Measurements from ENCODE around the gene TIGAR. TPM values are rescaled to one million over a fixed set of nuclear protein-coding genes. Genes with fewer than 3 reads are reported as not detected.

Gene TIGAR
- total RNA-seq, 1 experiment from 2014 or later, result 11.1 TPM

DNA sequence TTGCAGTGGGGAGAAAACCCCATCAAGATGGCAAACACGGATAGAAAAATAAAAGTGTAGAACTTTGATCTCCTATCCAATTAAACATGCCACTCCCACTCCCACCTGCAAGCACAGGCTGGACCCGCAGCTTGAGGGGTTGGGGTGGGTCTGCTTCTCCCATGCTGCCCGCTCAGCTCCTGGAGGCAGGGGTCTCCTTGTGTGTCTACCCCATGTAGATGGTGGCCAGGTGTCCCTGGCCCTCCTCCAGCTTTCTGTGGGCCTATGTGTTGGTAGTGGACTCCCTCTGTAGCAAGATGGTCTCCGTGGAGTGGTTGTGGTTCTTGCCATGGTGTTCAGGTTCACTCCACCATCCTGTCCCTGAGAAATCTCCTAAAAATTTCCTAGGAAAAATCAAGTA is 82.0 kb downstream of the TIGAR start:
- DNase-seq (ENCODE audit: low read depth), result no peak
- in situ Hi-C loops (cut with HindIII; ENCODE audit: low pct_unique_long_range_greater_than_20kb, low sequenced_read_pairs), result no loop called here

Other genes with a start within 250 kb of the TIGAR start
- 0.03 TPM in 2 replicates for gene CCND2, start 47.5 kb upstream of the TIGAR start, total RNA-seq (2014; rRNA removed; shearing (Covaris generic); ENCODE audit: low replicate concordance)
- gene FGF23, start 58.5 kb downstream of the TIGAR start, total RNA-seq (2014; rRNA removed; shearing (Covaris generic); ENCODE audit: low replicate concordance), result not detected in 2 replicates
- gene FGF6, start 124.6 kb downstream of the TIGAR start, total RNA-seq (2014; rRNA removed; shearing (Covaris generic); ENCODE audit: low replicate concordance), result not detected in 2 replicates
- 40.0 and 46.3 TPM in 2 replicates for gene RAD51AP1, start 217.7 kb downstream of the TIGAR start, total RNA-seq (2014; rRNA removed; shearing (Covaris generic); ENCODE audit: low replicate concordance)
- gene DYRK4, start 241.0 kb downstream of the TIGAR start, total RNA-seq (2014; rRNA removed; shearing (Covaris generic); ENCODE audit: low replicate concordance), result 7.5 and 30.6 TPM in 2 replicates

All from Caki2 (cell line).